Bronchial epithelial cell (primary cell): Measurements from ENCODE around the gene YPEL3. TPM values are rescaled to one million over a fixed set of nuclear protein-coding genes. Genes with fewer than 3 reads are reported as not detected.

Experiments
- DNase-seq: peaks from one replicate; pipeline ENCODE4 v3.0.0-alpha.2; 2010; ENCODE audit warnings: low read depth
- FAIRE-seq: peaks from 2 replicates; lab custom pipeline; 2011; peaks lifted over from hg19 to GRCh38; lab: Jason Lieb, UNC
- H3K27me3 ChIP-seq: 2 replicates; pipeline ENCODE4 v1.5.1; 2011; ENCODE audit warnings: low read length; ENCODE audit not compliant: control insufficient read depth, insufficient read depth
- H3K36me3 ChIP-seq: 2 replicates; pipeline ENCODE4 v1.5.1; 2011; ENCODE audit warnings: low read length; ENCODE audit not compliant: control insufficient read depth, insufficient read depth
- H3K4me3 ChIP-seq: 2 replicates; pipeline ENCODE4 v1.5.1; 2011; ENCODE audit warnings: mild to moderate bottlenecking, low read depth, low read length, control low read depth
- CTCF ChIP-seq: IDR thresholded peaks from 2 replicates; pipeline ENCODE4 v1.5.1; 2011; ENCODE audit warnings: mild to moderate bottlenecking, moderate library complexity, low read length, control low read depth, inconsistent platforms; ENCODE audit not compliant: insufficient read depth, severe bottlenecking
- total RNA-seq: library from RNA; depleted of rRNA; stranded (reverse); fragments of >200 nt; gene quantifications from 2 replicates; pipeline ENCODE4 v1.2.1, GENCODE V29; 2014

The YPEL3 gene
- total RNA-seq, 1 donor from 2014 or later: 3.7 TPM

- H3K36me3 ChIP-seq: peaks cover 35% of the 10 kb centered on the region
- no peaks in the 10 kb centered on the region for H3K27me3 ChIP-seq
- H3K4me3 ChIP-seq: no peak overlapping the region
- TF ChIP-seq CTCF: no peak
- no peak for DNase-seq
- no peak for FAIRE-seq
These were observed 10.8 kb downstream of the YPEL3 start for GRCh38 chr16:30085247-30085646.

GRCh38 chr16:30084816-30085159 is 11.2 kb downstream of the YPEL3 start:
- FAIRE-seq (no peak), DNase-seq (no peak)
- no peak for TF ChIP-seq CTCF
- H3K4me3 ChIP-seq: no peak overlapping the region
- H3K27me3 ChIP-seq: no peaks in the 10 kb centered on the region
- H3K36me3 ChIP-seq: peaks cover 35% of the 10 kb centered on the region

GRCh38 chr16:30084096-30084815 is 11.8 kb downstream of the YPEL3 start:
- Histone ChIP-seq H3K36me3 (peaks cover 38% of the 10 kb centered on the region), H3K4me3 (no peak overlapping the region), H3K27me3 (no peaks in the 10 kb centered on the region)
- TF ChIP-seq CTCF: no peak
- DNase-seq: no peak
- FAIRE-seq: no peak

- DNase-seq (no peak), FAIRE-seq (no peak)
- peaks cover 40% of the 10 kb centered on the region for H3K36me3 ChIP-seq
- H3K4me3 ChIP-seq: no peak overlapping the region
- no peaks in the 10 kb centered on the region for H3K27me3 ChIP-seq
- no peak for TF ChIP-seq CTCF
These were observed 12.6 kb downstream of the YPEL3 start for GRCh38 chr16:30083216-30084055.

- Histone ChIP-seq H3K36me3 (peaks cover 45% of the 10 kb centered on the region), H3K27me3 (no peaks in the 10 kb centered on the region), H3K4me3 (no peak overlapping the region)
- peak; percentile 26 for TF ChIP-seq CTCF
- FAIRE-seq (no peak), DNase-seq (no peak)
These were observed 13.4 kb downstream of the YPEL3 start for GRCh38 chr16:30082545-30083090.
